GM12878 (cell line): Measurements from ENCODE around the gene GRHL1.
"Not testable (repeated sequence)": the region's sequence is repeated elsewhere in the genome, so short reads cannot be mapped to it uniquely, and the experiment has no call there.

Source experiments
- CBFB ChIP-seq: IDR thresholded peaks from 2 replicates; pipeline ENCODE4 v1.6.1; 2016; ENCODE audit warnings: antibody characterized with exemption, low read depth
- CHD4 ChIP-seq: fragments of 200-600 bp; sonication (generic); IDR thresholded peaks from 2 replicates; pipeline ENCODE4 v1.6.1; 2016; ENCODE audit warnings: mild to moderate bottlenecking
- CREB1 ChIP-seq: IDR thresholded peaks from 2 replicates; pipeline ENCODE4 v1.6.1; 2012; ENCODE audit warnings: low read depth, mild to moderate bottlenecking, inconsistent platforms
- TF ChIP-seq, protein P1 (sequence below), 3 experiments: IDR thresholded peaks in 2 of 3; conservative IDR thresholded peaks in 1 of 3; 2 replicates each; pipeline ENCODE4 v1.5.1; 2011; ENCODE audit warnings: low read depth in 3 of 3, low read length in 3 of 3, mild to moderate bottlenecking in 3 of 3, control low read depth in 2 of 3, moderate library complexity in 2 of 3, inconsistent platforms in 1 of 3, mixed read lengths in 1 of 3; ENCODE audit not compliant: control insufficient read depth in 2 of 3, insufficient read depth in 1 of 3; ENCODE audit errors: extremely low read depth in 1 of 3

DNA sequence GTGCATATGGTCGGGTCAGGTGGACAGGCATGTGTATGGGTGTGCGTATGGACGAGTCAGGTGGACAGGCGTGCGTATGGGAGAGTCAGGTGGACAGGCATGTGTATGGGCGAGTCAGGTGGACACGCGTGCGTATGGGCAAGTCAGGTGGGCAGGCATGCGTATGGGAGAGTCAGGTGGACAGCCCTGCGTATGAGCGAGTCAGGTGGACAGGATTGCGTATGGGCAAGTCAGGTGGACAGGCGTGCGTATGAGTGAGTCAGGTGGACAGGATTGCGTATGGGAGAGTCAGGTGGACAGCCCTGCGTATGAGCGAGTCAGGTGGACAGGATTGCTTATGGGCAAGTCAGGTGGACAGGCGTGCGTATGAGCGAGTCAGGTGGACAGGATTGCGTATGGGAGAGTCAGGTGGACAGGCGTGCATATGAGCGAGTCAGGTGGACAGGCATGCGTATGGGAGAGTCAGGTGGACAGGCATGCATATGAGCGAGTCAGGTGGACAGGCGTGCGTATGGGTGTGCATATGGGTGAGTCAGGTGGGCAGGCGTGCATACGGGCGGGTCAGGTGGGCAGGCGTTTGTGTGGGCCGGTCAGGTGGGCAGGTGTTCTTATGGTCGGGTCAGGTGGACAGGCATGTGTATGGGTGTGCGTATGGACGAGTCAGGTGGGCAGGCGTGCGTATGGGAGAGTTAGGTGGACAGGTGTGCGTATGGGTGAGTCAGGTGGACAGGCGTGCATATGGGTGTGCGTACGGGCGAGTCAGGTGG, 62.3 kb downstream of the GRHL1 start:
- TF ChIP-seq, protein P1, sequence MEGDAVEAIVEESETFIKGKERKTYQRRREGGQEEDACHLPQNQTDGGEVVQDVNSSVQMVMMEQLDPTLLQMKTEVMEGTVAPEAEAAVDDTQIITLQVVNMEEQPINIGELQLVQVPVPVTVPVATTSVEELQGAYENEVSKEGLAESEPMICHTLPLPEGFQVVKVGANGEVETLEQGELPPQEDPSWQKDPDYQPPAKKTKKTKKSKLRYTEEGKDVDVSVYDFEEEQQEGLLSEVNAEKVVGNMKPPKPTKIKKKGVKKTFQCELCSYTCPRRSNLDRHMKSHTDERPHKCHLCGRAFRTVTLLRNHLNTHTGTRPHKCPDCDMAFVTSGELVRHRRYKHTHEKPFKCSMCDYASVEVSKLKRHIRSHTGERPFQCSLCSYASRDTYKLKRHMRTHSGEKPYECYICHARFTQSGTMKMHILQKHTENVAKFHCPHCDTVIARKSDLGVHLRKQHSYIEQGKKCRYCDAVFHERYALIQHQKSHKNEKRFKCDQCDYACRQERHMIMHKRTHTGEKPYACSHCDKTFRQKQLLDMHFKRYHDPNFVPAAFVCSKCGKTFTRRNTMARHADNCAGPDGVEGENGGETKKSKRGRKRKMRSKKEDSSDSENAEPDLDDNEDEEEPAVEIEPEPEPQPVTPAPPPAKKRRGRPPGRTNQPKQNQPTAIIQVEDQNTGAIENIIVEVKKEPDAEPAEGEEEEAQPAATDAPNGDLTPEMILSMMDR (IDR thresholded peaks at IDR 0.05 in 2 of 3, conservative IDR thresholded peaks at IDR 0.05 in 1 of 3; ENCODE audit: control insufficient read depth in 2 of 3, extremely low read depth in 1 of 3, insufficient read depth in 1 of 3, low read depth in 3 of 3, low read length in 3 of 3) = not testable (repeated sequence)
- TF ChIP-seq CREB1, CBFB, CHD4: not testable (repeated sequence)
